Mesodermal cell (in vitro differentiated cells): ENCODE data around the gene CIT.

ENCODE experiments used
- H3K27ac ChIP-seq: 2 replicates; pipeline ENCODE4 v1.7.0; 2013; ENCODE audit warnings: mild to moderate bottlenecking, low read depth, low read length, moderate library complexity; ENCODE audit not compliant: severe bottlenecking
- H3K36me3 ChIP-seq: 2 replicates; pipeline ENCODE4 v1.7.1; 2013; ENCODE audit warnings: mild to moderate bottlenecking, low read length, moderate library complexity; ENCODE audit not compliant: control insufficient read depth, insufficient read depth
- H3K4me1 ChIP-seq: one replicate; pipeline ENCODE4 v1.7.1; 2013; ENCODE audit warnings: mild to moderate bottlenecking, low read length; ENCODE audit not compliant: insufficient read depth, control insufficient read depth, poor library complexity, severe bottlenecking
- H3K4me3 ChIP-seq: 2 replicates; pipeline ENCODE4 v1.7.0; 2013; ENCODE audit warnings: low read length, control low read depth, mild to moderate bottlenecking; ENCODE audit not compliant: insufficient read depth, poor library complexity, severe bottlenecking; ENCODE audit errors: extremely low read depth
- H3K9me3 ChIP-seq: 2 replicates; pipeline ENCODE4 v1.7.1; 2013; ENCODE audit warnings: mild to moderate bottlenecking, low read length, moderate library complexity; ENCODE audit not compliant: control insufficient read depth
- WGBS, 2 experiments: methylation state at CpG; one replicate each; pipeline ENCODE4 v1.1.5; 2013; ENCODE audit warnings: missing lambda C conversion rate in 2 of 2; ENCODE audit not compliant: insufficient coverage in 2 of 2; 5-methylcytosine and 5-hydroxymethylcytosine counted together

The CIT gene

GRCh38 chr12:119669744-119670472 lies 207.2 kb downstream of the CIT start:
- WGBS, 2 experiments, result 94 to 96% methylated on average over 8 to 9 of the region's 11 CpGs
- Histone ChIP-seq H3K36me3 (peaks cover 55% of the 10 kb centered on the region), H3K27ac (no peak overlapping the region), H3K4me1 (no peaks in the 10 kb centered on the region), H3K4me3 (no peak overlapping the region), H3K9me3 (no peaks in the 10 kb centered on the region)

DNA sequence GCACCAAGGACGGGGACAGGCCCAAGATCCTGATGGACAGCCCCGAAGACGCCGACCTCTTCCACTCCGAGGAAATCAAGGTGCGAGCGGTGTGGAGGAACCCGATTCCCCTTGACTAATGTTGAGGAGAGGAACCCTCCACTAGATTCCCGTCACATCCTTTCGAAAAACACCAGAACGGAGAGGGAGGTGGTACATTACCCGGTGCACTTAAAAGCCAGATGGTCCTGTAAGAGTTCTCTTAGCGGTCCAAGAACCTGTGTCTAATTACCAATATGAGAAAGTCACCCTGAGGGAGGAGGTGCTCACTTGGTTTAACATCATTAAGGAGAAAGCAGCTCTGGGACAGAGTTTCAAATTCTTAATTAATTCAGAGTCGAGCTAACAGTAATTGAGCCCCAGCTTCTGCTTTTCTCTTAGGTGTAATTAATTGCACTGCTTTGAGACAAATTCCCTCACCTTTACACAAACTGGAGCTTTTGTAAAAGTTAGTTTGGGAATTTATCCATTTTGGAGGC lies 208.7 kb downstream of the CIT start:
- Histone ChIP-seq H3K27ac (peak overlapping the region; percentile 81), H3K4me1 (no peaks in the 10 kb centered on the region), H3K9me3 (no peaks in the 10 kb centered on the region), H3K4me3 (peak overlapping the region; percentile 97), H3K36me3 (peaks cover 39% of the 10 kb centered on the region)
- 0% methylated on average over 9 to 11 of the region's 14 CpGs for WGBS, 2 experiments

DNA sequence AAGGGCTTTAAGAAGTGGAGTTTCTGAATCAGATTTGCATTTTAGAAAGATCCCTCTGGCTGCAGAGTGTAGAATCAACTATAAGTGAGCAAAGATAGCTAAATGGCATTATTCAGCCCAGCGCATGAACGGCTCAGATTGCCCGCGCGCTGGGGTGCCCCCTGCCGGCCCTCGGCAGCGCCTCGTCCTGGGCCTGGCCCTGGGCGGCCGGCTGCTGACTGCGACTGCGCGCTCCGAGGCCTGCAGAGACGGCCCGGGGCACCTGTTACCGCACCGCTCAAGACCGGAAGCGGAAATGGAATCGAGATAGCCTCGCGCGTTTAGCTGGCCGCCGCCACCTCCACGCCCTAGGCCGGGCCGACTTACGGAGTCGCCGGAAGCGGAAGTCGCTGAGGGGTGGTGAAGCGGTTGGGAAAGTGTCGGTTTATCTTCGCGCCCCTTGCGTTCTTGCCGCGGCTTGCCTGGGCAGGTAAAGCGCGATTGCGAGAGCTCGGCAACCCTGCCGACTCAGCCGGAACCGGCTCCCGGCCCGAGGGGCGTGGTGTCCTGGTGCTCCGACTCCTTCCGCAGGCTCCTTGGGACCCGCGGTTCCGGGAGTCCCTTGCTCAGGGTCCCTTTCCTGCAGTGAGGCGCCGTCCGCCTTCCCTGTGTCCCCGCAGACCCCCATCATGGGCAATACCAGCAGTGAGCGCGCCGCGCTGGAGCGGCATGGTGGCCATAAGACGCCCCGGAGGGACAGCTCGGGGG lies 209.4 kb downstream of the CIT start, which contains the start of gene PRKAB1:
TSS of gene PRKAB1 (plus strand) at position 557 of the 747 bp plus-strand sequence. CDS start at position 669, 112 bp downstream.
- Histone ChIP-seq H3K9me3 (no peaks in the 10 kb centered on the region), H3K4me1 (no peaks in the 10 kb centered on the region), H3K36me3 (peaks cover 33% of the 10 kb centered on the region), H3K27ac (peak within 1 kb of the TSS; percentile 81), H3K4me3 (peak within 1 kb of the TSS; percentile 97)
- 0% methylated on average over 66 to 68 of the region's 69 CpGs for WGBS, 2 experiments

GRCh38 chr12:119666900-119667576 lies 210.1 kb downstream of the CIT start:
- H3K4me3 ChIP-seq, result peak overlapping the region; percentile 97
- no peaks in the 10 kb centered on the region for H3K9me3 ChIP-seq
- no peaks in the 10 kb centered on the region for H3K4me1 ChIP-seq
- WGBS, 2 experiments, result 45 to 49% methylated on average over 7 to 8 of the region's 9 CpGs
- H3K36me3 ChIP-seq, result peaks cover 26% of the 10 kb centered on the region
- H3K27ac ChIP-seq, result peak overlapping the region; percentile 45

DNA sequence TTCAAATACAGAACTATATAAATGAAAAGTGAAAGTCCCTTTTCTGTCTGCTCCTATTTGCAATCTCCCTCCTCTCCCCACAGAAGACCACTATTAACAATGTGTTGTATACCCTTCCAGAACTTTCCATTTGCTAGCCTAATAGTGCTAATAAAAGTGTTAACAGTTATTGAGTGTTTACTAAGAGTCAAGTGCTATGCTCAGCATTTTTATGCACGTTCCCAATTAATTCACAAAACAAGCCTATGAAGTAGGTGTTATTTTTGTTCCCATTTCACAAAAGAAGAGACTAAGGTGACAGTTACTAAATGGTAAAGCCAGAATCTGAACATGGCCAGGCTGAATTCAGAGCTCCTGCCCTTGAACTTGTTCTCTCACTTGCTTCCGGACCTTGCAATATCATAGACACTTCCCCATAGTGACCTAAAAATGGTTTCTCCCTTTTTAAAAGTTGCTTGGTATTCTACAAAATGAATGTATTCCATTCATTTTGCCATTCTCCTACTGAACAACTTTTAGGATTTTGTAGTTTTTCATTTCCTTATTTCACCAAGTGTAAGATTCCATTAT lies 210.8 kb downstream of the CIT start:
- Histone ChIP-seq H3K27ac (no peak overlapping the region), H3K36me3 (peaks cover 19% of the 10 kb centered on the region), H3K4me3 (no peak overlapping the region), H3K9me3 (no peaks in the 10 kb centered on the region), H3K4me1 (no peaks in the 10 kb centered on the region)
- no CpG with 5 or more reads among the region's 2 CpGs for WGBS, 2 experiments

GRCh38 chr12:119665164-119665929 lies 211.8 kb downstream of the CIT start:
- H3K4me3 ChIP-seq, result no peak overlapping the region
- H3K4me1 ChIP-seq, result no peaks in the 10 kb centered on the region
- peaks cover 9% of the 10 kb centered on the region for H3K36me3 ChIP-seq
- H3K27ac ChIP-seq, result no peak overlapping the region
- H3K9me3 ChIP-seq, result no peaks in the 10 kb centered on the region
- WGBS, 2 experiments, result 75 to 93% methylated on average over 2 of the region's 4 CpGs

- H3K27ac ChIP-seq, result no peak overlapping the region
Measured at GRCh38 chr12:119664642-119665041, 212.5 kb downstream of the CIT start.

DNA sequence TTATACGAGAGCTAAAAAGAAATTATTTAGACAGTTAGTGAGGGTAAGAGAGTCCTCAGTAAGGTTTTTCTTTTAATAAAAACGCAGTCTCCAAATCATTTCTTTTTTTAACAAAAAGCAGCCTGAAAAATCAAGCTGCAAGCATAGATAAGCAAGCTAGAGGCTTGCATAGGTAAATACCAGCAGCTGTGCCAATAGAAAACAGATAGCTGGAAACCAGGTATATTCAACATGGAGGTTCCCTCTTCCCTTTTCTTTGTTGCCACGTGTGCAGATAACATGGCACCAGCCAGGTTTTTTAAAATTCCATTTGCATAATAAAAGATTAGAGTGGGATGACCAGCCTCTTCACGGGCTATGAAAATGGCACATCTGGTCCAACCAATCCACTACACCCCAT lies 215.2 kb downstream of the CIT start:
- H3K9me3 ChIP-seq, result no peaks in the 10 kb centered on the region
- H3K27ac ChIP-seq, result no peak overlapping the region
- no peaks in the 10 kb centered on the region for H3K36me3 ChIP-seq
- 90% methylated on average over 1 of the region's 4 CpGs; no CpG with 5 or more reads in 1 of the 2 experiments for WGBS, 2 experiments
- H3K4me3 ChIP-seq, result no peak overlapping the region
- H3K4me1 ChIP-seq, result no peaks in the 10 kb centered on the region

More at GRCh38 chr12:119664642-119665041, 212.5 kb downstream of the CIT start:
- Histone ChIP-seq H3K4me3 (no peak overlapping the region), H3K4me1 (no peaks in the 10 kb centered on the region), H3K9me3 (no peaks in the 10 kb centered on the region), H3K36me3 (peaks cover 2% of the 10 kb centered on the region)
- no CpG with 5 or more reads among the region's 1 CpG for WGBS, 2 experiments

- Histone ChIP-seq H3K36me3 (no peaks in the 10 kb centered on the region), H3K9me3 (no peaks in the 10 kb centered on the region), H3K27ac (no peak overlapping the region), H3K4me1 (no peaks in the 10 kb centered on the region), H3K4me3 (no peak overlapping the region)
- 89 to 100% methylated on average over 2 to 3 of the region's 5 CpGs for WGBS, 2 experiments
Measured at GRCh38 chr12:119660076-119660475, 217.0 kb downstream of the CIT start.
